Type B pancreatic cell (in vitro differentiated cells): Measurements from ENCODE around the gene INTS13. TPM values are rescaled to one million over a fixed set of nuclear protein-coding genes. Genes with fewer than 3 reads are reported as not detected.

Source experiments
- DNase-seq: peaks from one replicate; pipeline ENCODE4 v3.0.0; 2021; ENCODE audit warnings: mixed read lengths; ENCODE audit not compliant: unreplicated experiment; ENCODE audit errors: extremely low spot score
- H3K27ac Mint-ChIP-seq: 2 replicates; pipeline ENCODE4 v1.8.0; 2021; ENCODE audit warnings: mild to moderate bottlenecking, mixed read lengths
- H3K27me3 Mint-ChIP-seq: 2 replicates; pipeline ENCODE4 v1.8.0; 2021; ENCODE audit warnings: mixed read lengths
- H3K36me3 Mint-ChIP-seq: 2 replicates; pipeline ENCODE4 v1.8.0; 2021; ENCODE audit warnings: mixed read lengths
- H3K4me1 Mint-ChIP-seq: one replicate; pipeline ENCODE4 v1.8.0; 2021; ENCODE audit warnings: mixed read lengths; ENCODE audit not compliant: unreplicated experiment
- H3K4me3 Mint-ChIP-seq: 2 replicates; pipeline ENCODE4 v1.8.0; 2021; ENCODE audit warnings: mild to moderate bottlenecking, mixed read lengths
- H3K9me3 Mint-ChIP-seq: 2 replicates; pipeline ENCODE4 v1.8.0; 2021; ENCODE audit warnings: mixed read lengths
- total RNA-seq: library from RNA; stranded (reverse); gene quantifications from 2 replicates; pipeline ENCODE4 v1.2.1, GENCODE V29; 2021; ENCODE audit warnings: low replicate concordance
- TF ChIP-seq, protein P1 (sequence below): fragments of 200-600 bp; sonication (generic); conservative IDR thresholded peaks from 2 replicates; pipeline ENCODE4 v1.5.0; 2021; ENCODE audit warnings: antibody characterized with exemption, mild to moderate bottlenecking

INTS13 gene
- total RNA-seq, 1 donor from 2014 or later, result 30.3 TPM

DNA sequence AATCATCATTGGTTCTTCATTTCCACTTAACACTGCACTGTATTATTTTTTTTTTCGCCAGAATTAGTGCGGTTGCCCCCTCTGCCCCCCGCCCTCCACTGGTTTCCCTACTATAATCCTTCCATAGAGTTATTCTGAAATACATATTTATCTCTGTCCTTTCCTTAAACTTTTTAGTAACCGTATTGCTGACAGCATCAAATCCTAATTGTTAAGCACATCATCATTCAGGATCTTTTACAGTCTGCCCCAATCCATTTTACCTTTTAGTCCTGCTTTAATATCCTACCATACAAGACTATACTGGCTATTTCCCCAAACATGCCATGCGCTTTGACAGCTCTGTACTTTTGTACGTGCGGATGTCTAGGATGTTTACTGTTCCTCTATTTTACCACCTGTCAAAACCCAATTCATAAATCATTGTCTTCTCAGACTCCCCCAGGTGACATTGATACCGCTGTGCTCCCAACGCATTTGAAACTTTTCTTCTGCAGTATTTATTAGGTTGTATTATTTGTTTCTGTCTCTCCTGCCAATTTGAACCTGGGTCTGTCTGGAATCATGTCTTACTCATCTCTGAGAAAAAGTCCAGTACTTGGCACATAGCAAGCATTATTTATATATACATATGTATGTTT is 1.5 kb upstream of the INTS13 start:
- Mint-ChIP-seq H3K27ac (peak overlapping the region; percentile 99), H3K9me3 (no peaks in the 10 kb centered on the region), H3K4me3 (peak overlapping the region; percentile 98), H3K4me1 (peaks cover 8% of the 10 kb centered on the region), H3K27me3 (no peaks in the 10 kb centered on the region), H3K36me3 (peaks cover 38% of the 10 kb centered on the region)
- DNase-seq, result no peak
- TF ChIP-seq, protein P1, sequence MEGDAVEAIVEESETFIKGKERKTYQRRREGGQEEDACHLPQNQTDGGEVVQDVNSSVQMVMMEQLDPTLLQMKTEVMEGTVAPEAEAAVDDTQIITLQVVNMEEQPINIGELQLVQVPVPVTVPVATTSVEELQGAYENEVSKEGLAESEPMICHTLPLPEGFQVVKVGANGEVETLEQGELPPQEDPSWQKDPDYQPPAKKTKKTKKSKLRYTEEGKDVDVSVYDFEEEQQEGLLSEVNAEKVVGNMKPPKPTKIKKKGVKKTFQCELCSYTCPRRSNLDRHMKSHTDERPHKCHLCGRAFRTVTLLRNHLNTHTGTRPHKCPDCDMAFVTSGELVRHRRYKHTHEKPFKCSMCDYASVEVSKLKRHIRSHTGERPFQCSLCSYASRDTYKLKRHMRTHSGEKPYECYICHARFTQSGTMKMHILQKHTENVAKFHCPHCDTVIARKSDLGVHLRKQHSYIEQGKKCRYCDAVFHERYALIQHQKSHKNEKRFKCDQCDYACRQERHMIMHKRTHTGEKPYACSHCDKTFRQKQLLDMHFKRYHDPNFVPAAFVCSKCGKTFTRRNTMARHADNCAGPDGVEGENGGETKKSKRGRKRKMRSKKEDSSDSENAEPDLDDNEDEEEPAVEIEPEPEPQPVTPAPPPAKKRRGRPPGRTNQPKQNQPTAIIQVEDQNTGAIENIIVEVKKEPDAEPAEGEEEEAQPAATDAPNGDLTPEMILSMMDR, result no peak

DNA sequence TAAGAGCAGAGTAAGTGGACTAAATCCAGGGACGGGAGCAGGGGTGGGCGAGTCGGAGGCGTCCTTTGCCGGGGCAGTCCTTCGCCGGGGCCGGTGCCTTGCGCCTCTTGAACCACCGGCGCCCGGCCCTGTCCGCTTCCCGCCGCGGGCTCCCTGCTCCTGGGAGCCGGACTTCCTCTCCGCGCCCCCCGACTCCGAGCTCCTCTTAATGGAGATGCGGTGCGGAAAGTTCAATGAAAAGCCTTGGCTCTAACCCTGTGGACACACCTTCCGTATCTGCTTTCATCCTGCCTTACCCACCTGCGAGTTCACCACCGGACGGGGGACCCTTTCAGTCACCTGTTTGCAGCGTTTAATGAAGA is 901 bp upstream of the INTS13 start:
- peaks cover 34% of the 10 kb centered on the region for H3K36me3 Mint-ChIP-seq
- H3K4me3 Mint-ChIP-seq, result peak overlapping the region; percentile 98
- H3K27ac Mint-ChIP-seq, result peak overlapping the region; percentile 99
- no peaks in the 10 kb centered on the region for H3K9me3 Mint-ChIP-seq
- H3K27me3 Mint-ChIP-seq, result no peaks in the 10 kb centered on the region
- peaks cover 8% of the 10 kb centered on the region for H3K4me1 Mint-ChIP-seq
- DNase-seq, result no peak
- TF ChIP-seq, protein P1, result no peak

GRCh38 chr12:26937443-26937862 is 328 bp downstream of the INTS13 start:
- Mint-ChIP-seq H3K27me3 (no peaks in the 10 kb centered on the region), H3K4me3 (peak overlapping the region; percentile 98), H3K36me3 (peaks cover 33% of the 10 kb centered on the region), H3K9me3 (no peaks in the 10 kb centered on the region), H3K4me1 (peaks cover 8% of the 10 kb centered on the region), H3K27ac (peak overlapping the region; percentile 99)
- DNase-seq, result no peak
- TF ChIP-seq, protein P1, result no peak

DNA sequence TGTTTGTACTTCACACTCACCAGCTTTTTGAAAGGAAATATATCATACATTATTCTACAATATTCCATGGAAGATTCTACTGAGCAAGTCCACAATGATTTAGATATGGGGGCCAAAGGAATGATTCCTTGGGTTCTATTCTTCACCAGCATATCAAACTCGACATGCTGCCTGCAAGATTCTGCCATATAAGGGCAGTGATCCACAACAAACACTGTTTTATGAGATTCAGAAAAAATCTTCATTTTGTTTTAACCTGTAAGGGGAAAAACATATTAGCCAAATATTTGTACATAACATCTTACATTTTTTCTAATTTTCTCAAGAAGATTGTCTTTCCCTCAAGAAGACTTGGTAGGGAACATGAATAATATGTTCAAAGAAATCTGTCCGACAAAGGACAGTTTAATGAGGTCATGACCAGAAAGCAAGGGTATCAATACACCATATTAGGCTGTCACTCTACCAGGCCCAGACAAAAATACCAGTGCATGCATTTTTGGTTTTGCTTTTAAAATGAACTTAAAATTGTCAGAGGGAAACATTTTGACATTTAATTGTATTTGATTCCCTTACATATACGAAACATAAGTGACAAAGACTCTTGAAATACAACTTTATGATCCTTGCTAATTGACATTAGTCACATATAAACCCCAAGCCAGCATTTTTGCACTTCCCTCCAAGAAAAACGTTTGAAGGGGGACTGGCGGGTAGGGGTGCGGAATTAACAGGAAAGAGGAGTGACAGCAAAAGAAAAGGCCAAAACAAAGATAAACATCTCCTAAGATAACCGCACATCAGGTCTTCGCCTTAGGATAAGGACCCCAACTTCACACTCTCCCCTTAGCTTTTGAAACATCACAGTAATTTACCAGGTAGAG is 980 bp downstream of the INTS13 start:
- Mint-ChIP-seq H3K9me3 (no peaks in the 10 kb centered on the region), H3K4me1 (peaks cover 8% of the 10 kb centered on the region), H3K36me3 (peaks cover 30% of the 10 kb centered on the region)

GRCh38 chr12:26935636-26936378 is 2.0 kb downstream of the INTS13 start:
- Mint-ChIP-seq H3K27me3 (no peaks in the 10 kb centered on the region), H3K4me1 (peaks cover 3% of the 10 kb centered on the region), H3K27ac (no peak overlapping the region), H3K4me3 (peak overlapping the region; percentile 98), H3K36me3 (peaks cover 27% of the 10 kb centered on the region), H3K9me3 (no peaks in the 10 kb centered on the region)
- TF ChIP-seq, protein P1, result no peak
- no peak for DNase-seq

More for the DNA sequence above, 980 bp downstream of the INTS13 start:
- H3K4me3 Mint-ChIP-seq, result peak overlapping the region; percentile 98
- H3K27me3 Mint-ChIP-seq, result no peaks in the 10 kb centered on the region
- no peak for DNase-seq
- TF ChIP-seq, protein P1, result no peak
- H3K27ac Mint-ChIP-seq, result peak overlapping the region; percentile 99
